Stomach (tissue), 4 donors: ENCODE data around the gene ATF7.

Experiments
- EP300 ChIP-seq: sonication (generic); formaldehyde crosslinking; IDR thresholded peaks from one replicate; pipeline ENCODE4 v1.6.1; 2017; ENCODE audit warnings: antibody characterized with exemption
- POLR2A ChIP-seq, 4 donors: fragments of 450-650 bp; IDR thresholded peaks; one replicate each; pipeline ENCODE4 v1.6.1; 2016; ENCODE audit warnings: antibody characterized with exemption in 4 of 4, control low read depth in 2 of 4, mild to moderate bottlenecking in 1 of 4, moderate library complexity in 1 of 4
- TF ChIP-seq, protein P1 (sequence below), 7 experiments: fragments of 450-650 bp in 4 of 7; fragments of 200-600 bp in 3 of 7; sonication (generic) in 3 of 7; IDR thresholded peaks; one replicate each; pipeline ENCODE4 v1.5.1; 2016 to 2019; ENCODE audit warnings: antibody characterized with exemption in 7 of 7, control low read depth in 2 of 7, mild to moderate bottlenecking in 1 of 7

- TF ChIP-seq, protein P1, sequence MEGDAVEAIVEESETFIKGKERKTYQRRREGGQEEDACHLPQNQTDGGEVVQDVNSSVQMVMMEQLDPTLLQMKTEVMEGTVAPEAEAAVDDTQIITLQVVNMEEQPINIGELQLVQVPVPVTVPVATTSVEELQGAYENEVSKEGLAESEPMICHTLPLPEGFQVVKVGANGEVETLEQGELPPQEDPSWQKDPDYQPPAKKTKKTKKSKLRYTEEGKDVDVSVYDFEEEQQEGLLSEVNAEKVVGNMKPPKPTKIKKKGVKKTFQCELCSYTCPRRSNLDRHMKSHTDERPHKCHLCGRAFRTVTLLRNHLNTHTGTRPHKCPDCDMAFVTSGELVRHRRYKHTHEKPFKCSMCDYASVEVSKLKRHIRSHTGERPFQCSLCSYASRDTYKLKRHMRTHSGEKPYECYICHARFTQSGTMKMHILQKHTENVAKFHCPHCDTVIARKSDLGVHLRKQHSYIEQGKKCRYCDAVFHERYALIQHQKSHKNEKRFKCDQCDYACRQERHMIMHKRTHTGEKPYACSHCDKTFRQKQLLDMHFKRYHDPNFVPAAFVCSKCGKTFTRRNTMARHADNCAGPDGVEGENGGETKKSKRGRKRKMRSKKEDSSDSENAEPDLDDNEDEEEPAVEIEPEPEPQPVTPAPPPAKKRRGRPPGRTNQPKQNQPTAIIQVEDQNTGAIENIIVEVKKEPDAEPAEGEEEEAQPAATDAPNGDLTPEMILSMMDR (IDR thresholded peaks at IDR 0.05) = no peak
- no peak for TF ChIP-seq EP300
- TF ChIP-seq POLR2A (IDR thresholded peaks at IDR 0.05) = no peak
These were observed 33.8 kb downstream of the ATF7 start for GRCh38 chr12:53592426-53592825.
